ACHN (cell line): Measurements from ENCODE around the gene ENTREP3.
A peak's percentile ranks its signal among the peaks of the same experiment; 100 is the strongest.
"Not testable (repeated sequence)": the region's sequence is repeated elsewhere in the genome, so short reads cannot be mapped to it uniquely, and the experiment has no call there.

Source experiments
- DNase-seq: peaks from one replicate; pipeline ENCODE4 v3.0.0-alpha.2; 2015
- in situ Hi-C: cut with HindIII; loops from 2 replicates; pipeline ENCODE4 v1.10.0; 2017; ENCODE audit warnings: low sequenced_read_pairs, low pct_ligation_motif_present, low pct_unique_long_range_greater_than_20kb

ENTREP3 gene

DNA sequence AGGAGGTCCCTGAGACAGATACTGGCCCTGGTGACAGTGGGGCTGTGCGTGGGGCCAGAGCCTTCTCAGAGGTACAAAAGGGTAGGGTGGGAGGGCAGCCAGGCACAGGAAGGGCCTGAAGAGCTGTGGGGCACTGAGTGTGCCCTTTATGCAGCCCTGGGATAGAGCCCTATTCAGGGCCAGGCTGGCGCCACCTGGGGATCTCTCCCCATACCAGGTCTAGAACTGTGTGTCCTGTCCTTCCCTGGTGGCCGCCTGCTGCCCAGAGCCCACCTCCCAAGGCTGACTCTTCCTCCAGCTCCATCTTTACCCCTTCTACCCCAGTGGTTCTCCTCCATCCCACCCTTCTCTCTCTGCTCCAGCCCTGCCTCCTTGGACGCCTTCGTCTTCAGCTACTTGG is 21.8 kb downstream of the ENTREP3 start:
- DNase-seq, in situ Hi-C loops: not testable (repeated sequence)

DNA sequence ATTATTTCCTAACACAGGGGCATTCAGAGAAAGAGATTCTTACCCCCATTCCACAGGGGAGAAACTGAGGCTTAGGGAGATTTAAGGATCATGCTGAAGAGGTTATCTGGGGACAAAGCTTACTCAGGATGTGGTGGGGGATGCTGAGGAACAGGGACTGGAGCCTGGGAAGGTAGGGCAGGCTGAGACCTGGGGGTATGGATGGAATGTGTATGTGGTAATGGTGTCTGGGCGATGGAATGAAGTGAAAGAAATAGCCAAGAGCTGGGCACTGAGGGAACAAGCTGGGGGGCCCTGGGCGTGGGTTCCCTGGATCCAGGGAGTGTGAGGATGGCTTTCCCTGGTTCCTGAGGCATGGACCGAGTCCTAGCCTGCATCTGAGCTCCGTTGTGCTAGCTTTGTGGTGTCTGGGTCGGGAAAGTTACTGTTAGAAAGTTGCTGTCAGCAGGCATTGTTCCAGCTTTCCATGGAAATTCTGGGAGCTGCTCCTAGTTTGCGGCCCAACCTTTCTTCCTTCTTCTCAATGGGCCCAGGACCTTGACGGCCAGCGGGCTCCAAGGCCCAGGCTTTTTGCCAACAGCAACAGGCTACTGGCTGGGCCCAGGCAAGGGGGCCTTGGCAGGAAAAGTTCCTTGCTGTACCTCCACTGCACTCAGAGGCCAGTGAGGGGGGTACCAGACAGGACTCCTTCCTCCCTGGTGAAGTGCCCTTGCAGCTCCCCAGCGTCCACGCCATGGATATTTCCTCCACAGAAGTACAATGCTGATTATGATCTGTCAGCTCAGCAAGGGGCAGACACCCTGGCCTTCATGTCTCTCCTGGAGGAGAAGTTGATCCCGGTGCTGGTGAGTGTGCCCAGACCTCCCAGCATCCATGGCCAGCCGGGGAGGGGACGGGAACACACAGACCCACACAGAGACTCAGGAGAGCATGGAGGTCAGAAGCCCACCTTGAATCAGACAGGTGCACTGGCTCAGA is 23.0 kb downstream of the ENTREP3 start:
- DNase-seq, in situ Hi-C loops: not testable (repeated sequence)

DNA sequence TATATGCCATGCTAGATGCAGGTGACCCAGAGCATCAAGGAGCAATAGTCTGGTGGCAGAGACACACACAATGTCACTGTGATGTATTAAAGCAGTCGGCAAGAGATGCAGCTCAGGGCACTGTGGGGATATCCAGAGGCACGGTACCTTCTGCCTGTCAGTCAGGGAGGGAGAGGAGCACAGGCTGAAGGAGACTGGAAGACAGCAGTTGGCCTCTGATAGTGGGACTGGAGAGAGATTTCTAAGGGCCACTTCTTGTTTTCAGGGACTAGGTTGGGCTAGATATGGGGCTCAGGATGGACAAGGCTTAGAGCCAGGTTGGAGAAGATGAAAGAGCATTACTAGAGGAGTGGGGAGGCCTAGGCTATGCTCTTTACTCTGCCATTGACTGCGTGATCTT is 24.0 kb downstream of the ENTREP3 start:
- in situ Hi-C loops, DNase-seq: not testable (repeated sequence)

DNA sequence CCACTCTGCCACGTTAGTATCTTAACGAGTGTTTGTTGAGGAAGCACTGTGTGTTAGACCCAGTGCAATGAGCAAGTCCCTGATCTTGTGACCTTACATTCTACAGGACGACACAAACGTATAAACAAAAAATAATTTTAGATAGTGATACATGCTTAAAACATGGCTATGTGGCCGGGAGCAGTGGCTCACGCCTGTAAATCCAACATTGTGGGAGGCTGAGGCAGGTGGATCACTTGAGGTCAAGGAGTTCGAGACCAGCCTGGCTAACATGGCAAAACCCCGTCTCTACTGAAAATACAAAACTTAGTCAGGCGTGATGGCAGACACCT is 27.2 kb downstream of the ENTREP3 start:
- no peak for DNase-seq
- in situ Hi-C loops, result no loop called here

DNA sequence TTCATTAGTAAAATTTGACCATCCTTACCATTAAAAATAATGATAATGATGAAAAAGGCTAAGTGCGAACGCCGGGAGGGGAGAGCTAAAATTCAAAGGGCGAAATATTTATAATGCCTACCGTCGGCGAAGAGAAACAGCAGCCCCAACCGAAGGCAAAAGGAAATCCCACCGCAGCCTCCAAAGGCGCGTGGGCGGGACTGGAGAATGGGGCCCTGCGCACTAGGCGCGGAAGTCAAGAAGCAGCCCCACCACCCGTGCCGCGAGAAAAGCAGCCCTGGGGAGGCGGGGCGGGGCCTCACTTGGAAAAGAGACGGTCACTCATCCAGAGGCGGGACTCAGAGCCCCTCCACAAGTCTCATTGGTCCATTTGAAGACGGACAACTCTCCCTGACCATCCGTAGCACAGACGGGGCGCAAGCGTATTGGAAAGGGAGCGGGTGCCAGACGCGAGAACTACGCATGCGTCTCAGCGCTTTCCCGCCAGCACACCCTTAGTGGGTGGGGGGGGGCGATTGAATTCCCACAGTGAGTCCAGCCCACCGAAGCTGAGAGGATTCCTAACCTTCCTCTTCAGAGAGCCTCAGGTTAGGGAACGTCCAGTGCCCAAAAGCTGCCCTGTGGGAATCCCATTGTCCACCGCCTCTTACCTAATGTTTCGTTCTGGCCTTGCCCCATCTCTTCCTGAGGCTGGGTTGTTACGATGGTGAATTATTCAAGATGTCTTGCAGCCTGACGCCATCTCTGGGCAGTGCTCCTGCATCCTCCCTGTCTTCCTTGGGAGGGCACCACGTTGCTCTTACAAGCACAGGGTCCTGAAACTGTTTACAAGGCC is 27.8 kb downstream of the ENTREP3 start:
- peak; percentile 99 for DNase-seq
- in situ Hi-C loops, result no loop called here

DNA sequence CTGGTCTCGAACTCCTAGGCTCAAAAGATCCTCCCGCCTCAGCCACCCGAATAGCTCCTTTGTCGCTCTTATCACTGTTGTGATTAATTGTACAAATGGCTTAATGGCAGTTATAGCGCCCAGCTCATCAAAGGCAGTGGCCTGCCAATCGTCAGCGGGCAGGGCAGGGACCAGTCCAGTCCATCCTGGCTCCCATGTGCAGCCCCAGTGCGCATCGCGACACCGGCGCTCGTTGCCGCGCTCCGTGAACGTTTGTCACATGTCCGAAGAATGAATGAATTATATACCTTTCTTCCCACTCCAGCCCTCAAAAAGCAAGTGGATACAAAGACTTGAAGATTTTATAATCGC is 28.4 kb downstream of the ENTREP3 start:
- DNase-seq, result no peak
- in situ Hi-C loops, result no loop called here

DNA sequence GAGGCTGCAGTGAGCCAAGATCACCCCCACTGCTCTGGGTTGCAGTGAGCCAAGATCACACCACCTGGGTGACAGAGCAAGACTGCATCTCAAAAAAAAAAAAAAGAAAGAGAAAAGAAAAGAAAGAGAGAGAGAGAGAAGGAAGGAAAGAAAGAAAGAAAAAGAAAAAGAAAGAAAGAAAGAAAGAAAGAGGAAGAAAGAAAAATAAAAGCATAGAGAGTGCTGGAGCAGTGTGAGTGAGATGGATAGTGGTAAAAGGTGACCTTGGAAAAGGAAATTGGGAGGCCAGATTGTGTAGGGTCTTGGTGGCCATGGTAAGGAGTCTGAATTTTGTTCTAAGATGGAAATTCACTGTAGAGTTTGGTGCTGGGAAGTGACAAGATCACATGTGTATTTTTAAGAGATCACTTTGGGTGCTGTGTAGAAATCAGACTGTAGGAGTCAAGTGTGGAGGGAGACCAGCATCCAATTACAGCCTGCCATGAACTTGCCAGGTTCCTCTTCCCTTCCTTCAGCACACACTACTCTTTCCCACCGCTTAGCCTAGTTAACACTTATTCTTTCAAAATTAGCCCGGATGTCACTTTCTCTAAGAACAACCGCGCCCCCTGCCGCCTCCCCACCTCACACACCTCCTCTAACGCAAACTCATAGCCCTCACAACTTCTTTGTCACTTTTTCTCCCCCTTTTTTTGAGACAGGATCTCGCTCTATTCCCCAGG is 28.9 kb downstream of the ENTREP3 start:
- in situ Hi-C loops, result no loop called here
- peak; percentile 90 for DNase-seq

DNA sequence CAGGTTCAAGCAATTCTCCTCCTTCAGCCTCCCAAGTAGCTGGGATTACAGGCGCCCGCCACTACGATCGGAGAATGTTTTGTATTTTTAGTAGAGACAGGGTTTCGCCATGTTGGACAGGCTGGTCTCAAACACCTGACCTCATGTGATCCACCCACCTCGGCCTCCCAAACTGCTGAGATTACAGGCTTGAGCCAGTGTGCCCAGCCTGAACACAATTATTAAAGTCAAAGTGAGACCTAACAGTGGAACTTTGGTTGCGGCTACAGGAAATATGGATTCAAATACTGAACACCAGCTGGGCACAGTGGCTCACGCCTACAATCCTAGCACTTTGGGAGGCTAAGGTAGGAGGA is 29.9 kb downstream of the ENTREP3 start:
- DNase-seq, in situ Hi-C loops: not testable (repeated sequence)

DNA sequence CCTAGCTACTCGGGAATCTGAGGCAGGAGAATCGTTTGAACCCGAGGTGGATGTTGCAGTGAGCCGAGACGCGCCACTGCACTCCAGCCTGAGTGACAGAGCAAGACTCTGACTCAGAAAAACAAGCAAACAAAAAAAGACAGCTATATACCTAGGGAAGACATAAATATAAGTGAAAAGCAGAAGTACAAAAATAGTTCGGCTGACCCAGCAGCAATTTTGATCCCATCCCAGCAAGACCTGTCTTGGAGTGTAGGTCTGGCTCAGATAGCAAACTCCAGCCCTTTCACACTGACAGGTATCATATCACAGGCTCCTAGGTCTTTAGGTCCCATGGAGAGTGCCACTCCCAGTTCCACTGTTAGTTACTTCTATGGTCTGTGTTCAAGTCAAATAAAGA is 32.2 kb downstream of the ENTREP3 start:
- in situ Hi-C loops, result no loop called here
- DNase-seq, result no peak

DNA sequence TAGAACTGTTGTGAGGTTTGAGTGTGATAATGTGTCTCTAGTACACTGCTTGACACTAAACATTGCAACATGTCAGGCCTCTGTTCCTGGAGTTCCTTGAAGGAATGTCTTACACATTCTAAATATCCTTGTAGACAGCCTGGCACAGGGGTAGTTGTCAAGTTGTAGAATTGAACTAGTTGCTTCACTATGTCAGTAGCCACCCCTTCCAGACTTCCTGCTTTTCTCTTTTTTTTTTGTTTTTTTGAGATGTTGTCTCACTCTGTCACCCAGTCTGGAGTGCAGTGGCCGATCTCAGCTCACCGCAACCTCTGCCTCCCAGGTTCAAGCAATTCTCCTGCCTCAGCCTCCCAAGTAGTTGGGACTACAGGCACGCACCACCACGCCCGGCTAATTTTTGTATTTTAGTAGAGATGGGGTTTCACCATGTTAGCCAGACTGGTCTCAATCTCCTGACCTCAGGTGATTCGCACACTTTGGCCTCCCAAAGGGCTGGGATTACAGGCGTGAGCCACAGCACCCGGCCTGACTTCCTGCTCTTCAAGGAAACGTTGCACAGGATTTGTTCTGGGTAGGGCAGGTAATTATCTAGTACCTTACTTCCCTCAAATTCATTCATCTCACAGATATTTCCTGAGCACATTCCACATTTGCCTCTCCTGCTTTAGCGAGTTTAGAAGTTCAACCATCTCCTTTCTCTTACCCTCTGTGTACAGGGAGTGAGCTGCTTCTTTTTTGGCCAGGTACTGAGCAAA is 34.9 kb downstream of the ENTREP3 start:
- DNase-seq, in situ Hi-C loops: not testable (repeated sequence)

DNA sequence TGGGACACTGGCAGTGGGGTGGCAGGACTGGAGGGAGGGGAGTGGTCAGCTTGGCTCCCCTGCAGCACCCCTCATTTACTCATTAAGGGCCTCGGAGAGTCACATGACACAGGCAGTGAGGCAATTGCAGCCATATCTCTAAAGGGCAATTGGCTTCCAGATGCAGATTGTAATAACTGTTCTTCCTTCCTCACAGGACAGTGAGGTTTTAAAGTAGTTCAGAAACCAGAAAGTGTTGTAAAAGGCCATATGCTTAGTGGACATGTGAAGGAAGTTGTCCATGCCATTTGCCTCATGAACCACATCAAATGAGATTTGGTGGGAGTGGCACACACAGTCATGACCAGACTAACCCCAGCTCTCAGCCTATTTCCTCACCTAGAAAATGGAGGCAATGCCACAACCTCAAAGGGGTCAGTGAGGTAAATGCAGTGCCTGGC is 35.7 kb downstream of the ENTREP3 start:
- no peak for DNase-seq
- in situ Hi-C loops, result no loop called here

DNA sequence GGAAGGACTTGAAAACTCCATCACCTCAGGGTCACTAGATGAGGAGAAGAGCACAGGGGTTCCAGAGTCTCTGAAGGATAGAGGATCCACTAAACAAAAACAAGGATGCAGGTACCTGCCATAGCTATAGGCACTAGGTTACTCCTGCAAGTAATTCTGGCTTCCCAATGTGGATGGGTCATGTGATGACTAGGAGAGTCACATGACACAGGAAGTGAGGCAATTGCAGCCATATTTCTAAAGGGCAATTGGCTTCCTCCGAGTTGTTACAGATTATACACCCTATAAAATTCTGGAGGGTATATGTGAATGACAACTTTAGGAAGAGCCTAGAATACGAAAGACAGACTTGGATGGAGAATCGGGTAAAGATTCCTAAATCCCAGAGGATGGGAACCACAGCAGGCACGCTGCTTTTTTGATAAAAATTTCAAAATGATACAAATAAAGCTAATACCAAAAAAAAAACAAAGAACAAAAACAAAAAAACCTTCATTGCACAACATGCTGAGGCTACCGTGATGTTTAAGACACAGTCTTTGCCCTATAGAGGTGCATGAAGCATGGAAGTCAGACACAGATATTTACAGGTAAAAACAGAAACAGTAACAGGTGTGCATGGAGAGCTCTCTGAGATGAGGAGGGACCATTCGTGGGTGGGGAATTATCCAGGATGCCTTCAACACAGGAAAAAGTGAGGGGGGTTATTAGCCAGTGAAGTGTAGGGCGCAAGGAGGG is 36.3 kb downstream of the ENTREP3 start:
- in situ Hi-C loops, result no loop called here
- DNase-seq, result peak; percentile 37

DNA sequence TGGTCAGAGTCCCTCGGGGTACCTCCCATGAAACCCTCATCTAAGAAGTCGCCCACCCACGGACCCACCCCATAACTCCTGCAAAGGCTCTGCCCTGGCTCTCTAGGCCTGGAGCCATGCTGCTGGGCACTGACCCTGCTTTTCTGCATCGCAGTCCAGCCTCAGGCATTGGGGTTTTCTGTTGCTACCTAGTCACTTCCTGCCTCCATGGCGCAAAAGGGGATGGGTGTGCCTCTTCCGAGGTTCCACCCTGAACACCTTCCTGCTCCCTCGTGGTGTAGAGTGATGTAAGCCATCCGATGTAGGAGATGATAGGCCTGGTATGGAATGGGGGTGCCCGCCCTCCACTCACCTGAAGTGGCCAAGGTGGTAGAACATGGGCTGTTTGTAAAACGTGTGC is 40.6 kb downstream of the ENTREP3 start:
- DNase-seq, in situ Hi-C loops: not testable (repeated sequence)

DNA sequence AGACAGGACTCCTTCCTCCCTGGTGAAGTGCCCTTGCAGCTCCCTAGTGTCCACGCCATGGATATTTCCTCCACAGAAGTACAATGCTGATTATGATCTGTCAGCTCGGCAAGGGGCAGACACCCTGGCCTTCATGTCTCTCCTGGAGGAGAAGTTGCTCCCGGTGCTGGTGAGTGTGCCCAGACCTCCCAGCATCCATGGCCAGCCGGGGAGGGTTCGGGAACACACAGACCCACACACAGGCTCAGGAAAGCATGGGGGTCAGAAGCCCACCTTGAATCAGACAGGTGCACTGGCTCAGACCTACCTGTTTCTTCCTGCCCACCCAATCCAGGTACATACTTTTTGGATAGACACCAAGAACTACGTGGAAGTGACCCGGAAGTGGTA is 43.2 kb downstream of the ENTREP3 start:
- in situ Hi-C loops, DNase-seq: not testable (repeated sequence)

DNA sequence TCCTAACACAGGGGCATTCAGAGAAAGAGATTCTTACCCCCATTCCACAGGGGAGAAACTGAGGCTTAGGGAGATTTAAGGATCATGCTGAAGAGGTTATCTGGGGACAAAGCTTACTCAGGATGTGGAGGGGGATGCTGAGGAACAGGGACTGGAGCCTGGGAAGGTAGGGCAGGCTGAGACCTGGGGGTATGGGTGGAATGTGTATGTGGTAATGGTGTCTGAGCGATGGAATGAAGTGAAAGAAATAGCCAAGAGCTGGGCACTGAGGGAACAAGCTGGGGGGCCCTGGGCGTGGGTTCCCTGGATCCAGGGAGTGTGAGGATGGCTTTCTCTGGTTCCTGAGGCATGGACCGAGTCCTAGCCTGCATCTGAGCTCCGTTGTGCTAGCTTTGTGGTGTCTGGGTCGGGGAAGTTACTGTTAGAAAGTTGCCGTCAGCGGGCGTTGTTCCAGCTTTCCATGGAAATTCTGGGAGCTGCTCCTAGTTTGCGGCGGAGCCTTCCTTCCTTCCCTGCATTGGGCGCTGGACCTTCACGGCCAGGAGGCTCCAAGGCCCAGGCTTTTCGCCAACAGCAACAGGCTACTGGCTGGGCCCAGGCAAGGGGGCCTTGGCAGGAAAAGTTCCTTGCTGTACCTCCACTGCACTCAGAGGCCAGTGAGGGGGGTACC is 43.8 kb downstream of the ENTREP3 start:
- DNase-seq, in situ Hi-C loops: not testable (repeated sequence)

DNA sequence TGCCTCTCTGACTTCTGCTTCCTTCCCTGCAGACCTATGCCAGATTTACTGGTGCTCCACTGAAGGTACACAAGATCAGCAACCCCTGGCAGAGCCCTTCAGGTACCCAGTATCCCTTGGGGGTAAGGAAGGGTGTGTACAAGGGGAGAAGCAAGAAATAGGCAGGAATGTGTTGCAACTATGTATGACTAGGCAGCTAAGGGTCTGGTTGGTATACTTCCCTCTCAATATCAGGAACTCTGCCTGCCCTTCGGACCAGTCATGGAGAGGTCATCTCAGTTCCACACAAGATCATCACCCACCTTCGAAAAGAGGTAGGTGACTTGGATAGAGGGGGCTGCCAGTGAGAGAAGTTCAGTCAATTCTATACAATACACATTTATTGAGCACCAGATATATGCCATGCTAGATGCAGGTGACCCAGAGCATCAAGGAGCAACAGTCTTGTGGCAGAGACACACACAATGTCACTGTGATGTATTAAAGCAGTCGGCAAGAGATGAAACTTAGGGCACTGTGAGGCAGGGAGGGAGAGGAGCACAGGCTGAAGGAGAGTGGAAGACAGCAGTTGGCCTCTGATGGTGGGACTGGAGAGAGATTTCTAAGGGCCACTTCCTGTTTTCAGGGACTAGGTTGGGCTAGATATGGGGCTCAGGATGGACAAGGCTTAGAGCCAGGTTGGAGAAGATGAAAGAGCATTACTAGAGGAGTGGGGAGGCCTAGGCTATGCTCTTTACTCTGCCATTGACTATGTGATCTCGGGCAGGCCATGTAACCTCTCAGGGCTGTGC is 44.8 kb downstream of the ENTREP3 start:
- in situ Hi-C loops, result no loop called here
- no peak for DNase-seq
